ENCODE results near the gene SLC24A3. TPM values are rescaled to one million over a fixed set of nuclear protein-coding genes. Genes with fewer than 3 reads are reported as not detected.
A peak's percentile ranks its signal among the peaks of the same experiment; 100 is the strongest.

SLC24A3 gene
- total and polyA plus RNA-seq, 2 experiments from 2014 or later = 0.81 to 2.5 TPM

DNA sequence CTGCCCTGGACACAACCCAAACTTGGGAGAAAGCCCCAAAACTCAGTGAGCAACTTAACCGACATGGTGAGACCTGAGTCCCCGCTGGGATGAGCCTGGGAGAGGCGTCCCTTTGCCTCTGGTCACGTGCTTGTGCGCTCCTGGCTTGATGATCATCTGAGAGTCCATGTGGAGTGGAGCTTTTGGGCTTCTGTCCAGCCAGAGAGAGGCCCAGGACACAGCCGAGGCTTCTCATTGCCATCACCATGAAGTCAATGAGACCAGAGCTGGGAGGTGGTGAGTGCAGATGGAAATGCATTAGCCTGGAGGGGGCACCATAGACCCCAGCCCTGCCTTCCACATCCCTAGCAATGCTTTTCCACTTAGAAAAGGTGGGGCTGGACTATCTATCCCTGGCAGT, 250.0 kb downstream of the SLC24A3 start:
- Histone ChIP-seq H3K27ac (ENCODE audit: low read depth) (no peak overlapping the region), H3K27me3 (ENCODE audit: insufficient read depth) (no peaks in the 10 kb centered on the region), H3K9me2 (ENCODE audit: insufficient read depth) (no peaks in the 10 kb centered on the region), H2AFZ (no peak overlapping the region), H3K36me3 (ENCODE audit: insufficient read depth) (no peaks in the 10 kb centered on the region), H3K79me2 (replicated peaks; ENCODE audit: insufficient read depth) (no peaks in the 10 kb centered on the region), H3F3A (replicated peaks; ENCODE audit: low read depth) (no peaks in the 10 kb centered on the region), H3K4me1 (ENCODE audit: insufficient read depth) (no peaks in the 10 kb centered on the region), H3K4me2 (no peak overlapping the region), H3K4me3 (no peak overlapping the region), H4K20me1 (replicated peaks; ENCODE audit: insufficient read depth) (no peaks in the 10 kb centered on the region)
- Mint-ChIP-seq H3K27me3 (ENCODE audit: insufficient read depth, low read depth, poor library complexity) (no peaks in the 10 kb centered on the region), H3K36me3 (ENCODE audit: low read depth) (no peaks in the 10 kb centered on the region), H3K4me1 (no peaks in the 10 kb centered on the region), H3K27ac (no peak overlapping the region), H3K9me3 (no peaks in the 10 kb centered on the region), H3K4me3 (no peak overlapping the region)
- DNase-seq (ENCODE audit: low spot score) = peak; percentile 2
- ATAC-seq = peak; percentile 47; the same call in 1 of the 3 replicates
- TF ChIP-seq, protein P1, sequence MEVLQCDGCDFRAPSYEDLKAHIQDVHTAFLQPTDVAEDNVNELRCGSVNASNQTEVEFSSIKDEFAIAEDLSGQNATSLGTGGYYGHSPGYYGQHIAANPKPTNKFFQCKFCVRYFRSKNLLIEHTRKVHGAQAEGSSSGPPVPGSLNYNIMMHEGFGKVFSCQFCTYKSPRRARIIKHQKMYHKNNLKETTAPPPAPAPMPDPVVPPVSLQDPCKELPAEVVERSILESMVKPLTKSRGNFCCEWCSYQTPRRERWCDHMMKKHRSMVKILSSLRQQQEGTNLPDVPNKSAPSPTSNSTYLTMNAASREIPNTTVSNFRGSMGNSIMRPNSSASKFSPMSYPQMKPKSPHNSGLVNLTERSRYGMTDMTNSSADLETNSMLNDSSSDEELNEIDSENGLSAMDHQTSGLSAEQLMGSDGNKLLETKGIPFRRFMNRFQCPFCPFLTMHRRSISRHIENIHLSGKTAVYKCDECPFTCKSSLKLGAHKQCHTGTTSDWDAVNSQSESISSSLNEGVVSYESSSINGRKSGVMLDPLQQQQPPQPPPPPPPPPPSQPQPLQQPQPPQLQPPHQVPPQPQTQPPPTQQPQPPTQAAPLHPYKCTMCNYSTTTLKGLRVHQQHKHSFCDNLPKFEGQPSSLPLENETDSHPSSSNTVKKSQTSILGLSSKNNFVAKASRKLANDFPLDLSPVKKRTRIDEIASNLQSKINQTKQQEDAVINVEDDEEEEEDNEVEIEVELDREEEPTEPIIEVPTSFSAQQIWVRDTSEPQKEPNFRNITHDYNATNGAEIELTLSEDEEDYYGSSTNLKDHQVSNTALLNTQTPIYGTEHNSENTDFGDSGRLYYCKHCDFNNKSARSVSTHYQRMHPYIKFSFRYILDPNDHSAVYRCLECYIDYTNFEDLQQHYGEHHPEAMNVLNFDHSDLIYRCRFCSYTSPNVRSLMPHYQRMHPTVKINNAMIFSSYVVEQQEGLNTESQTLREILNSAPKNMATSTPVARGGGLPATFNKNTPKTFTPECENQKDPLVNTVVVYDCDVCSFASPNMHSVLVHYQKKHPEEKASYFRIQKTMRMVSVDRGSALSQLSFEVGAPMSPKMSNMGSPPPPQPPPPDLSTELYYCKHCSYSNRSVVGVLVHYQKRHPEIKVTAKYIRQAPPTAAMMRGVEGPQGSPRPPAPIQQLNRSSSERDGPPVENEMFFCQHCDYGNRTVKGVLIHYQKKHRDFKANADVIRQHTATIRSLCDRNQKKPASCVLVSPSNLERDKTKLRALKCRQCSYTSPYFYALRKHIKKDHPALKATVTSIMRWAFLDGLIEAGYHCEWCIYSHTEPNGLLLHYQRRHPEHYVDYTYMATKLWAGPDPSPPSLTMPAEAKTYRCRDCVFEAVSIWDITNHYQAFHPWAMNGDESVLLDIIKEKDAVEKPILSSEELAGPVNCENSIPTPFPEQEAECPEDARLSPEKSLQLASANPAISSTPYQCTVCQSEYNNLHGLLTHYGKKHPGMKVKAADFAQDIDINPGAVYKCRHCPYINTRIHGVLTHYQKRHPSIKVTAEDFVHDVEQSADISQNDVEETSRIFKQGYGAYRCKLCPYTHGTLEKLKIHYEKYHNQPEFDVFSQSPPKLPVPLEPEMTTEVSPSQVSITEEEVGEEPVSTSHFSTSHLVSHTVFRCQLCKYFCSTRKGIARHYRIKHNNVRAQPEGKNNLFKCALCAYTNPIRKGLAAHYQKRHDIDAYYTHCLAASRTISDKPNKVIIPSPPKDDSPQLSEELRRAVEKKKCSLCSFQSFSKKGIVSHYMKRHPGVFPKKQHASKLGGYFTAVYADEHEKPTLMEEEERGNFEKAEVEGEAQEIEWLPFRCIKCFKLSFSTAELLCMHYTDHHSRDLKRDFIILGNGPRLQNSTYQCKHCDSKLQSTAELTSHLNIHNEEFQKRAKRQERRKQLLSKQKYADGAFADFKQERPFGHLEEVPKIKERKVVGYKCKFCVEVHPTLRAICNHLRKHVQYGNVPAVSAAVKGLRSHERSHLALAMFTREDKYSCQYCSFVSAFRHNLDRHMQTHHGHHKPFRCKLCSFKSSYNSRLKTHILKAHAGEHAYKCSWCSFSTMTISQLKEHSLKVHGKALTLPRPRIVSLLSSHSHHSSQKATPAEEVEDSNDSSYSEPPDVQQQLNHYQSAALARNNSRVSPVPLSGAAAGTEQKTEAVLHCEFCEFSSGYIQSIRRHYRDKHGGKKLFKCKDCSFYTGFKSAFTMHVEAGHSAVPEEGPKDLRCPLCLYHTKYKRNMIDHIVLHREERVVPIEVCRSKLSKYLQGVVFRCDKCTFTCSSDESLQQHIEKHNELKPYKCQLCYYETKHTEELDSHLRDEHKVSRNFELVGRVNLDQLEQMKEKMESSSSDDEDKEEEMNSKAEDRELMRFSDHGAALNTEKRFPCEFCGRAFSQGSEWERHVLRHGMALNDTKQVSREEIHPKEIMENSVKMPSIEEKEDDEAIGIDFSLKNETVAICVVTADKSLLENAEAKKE (CRISPR knock-in tag; IDR thresholded peaks at IDR 0.05) = no peak
- TF ChIP-seq STAT1 (IDR thresholded peaks at IDR 0.05; ENCODE audit: unreplicated experiment) = no peak
- TF ChIP-seq, protein P2, sequence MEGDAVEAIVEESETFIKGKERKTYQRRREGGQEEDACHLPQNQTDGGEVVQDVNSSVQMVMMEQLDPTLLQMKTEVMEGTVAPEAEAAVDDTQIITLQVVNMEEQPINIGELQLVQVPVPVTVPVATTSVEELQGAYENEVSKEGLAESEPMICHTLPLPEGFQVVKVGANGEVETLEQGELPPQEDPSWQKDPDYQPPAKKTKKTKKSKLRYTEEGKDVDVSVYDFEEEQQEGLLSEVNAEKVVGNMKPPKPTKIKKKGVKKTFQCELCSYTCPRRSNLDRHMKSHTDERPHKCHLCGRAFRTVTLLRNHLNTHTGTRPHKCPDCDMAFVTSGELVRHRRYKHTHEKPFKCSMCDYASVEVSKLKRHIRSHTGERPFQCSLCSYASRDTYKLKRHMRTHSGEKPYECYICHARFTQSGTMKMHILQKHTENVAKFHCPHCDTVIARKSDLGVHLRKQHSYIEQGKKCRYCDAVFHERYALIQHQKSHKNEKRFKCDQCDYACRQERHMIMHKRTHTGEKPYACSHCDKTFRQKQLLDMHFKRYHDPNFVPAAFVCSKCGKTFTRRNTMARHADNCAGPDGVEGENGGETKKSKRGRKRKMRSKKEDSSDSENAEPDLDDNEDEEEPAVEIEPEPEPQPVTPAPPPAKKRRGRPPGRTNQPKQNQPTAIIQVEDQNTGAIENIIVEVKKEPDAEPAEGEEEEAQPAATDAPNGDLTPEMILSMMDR (conservative IDR thresholded peaks at IDR 0.05; ENCODE audit: low read depth in 2 of 2) = peak in 1 of 2 experiments; percentile 35; a peak in 2 of 4 replicates

DNA sequence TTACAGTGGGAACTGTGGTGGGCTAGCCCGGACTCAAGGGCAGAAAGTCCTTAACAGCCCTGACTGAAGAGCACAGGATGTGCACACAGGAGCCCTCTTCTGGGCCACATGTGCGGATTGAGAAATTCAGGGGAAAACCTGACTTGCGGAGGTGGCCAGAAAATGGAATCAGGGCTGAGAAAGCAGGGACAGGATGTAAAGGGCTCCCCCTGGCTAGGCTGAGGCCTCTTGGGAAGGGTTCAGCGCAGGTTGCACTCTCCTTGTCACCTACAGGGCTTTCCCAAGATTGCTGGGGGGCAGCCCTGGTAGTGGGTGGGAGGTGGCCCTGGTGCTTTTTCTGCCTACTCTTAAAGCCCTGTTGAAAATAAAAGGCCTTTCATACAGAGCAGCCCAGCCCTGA, 251.2 kb downstream of the SLC24A3 start:
- Histone ChIP-seq H3K4me3 (no peak overlapping the region), H3K27ac (ENCODE audit: low read depth) (no peak overlapping the region), H3K79me2 (replicated peaks; ENCODE audit: insufficient read depth) (no peaks in the 10 kb centered on the region), H3K9me2 (ENCODE audit: insufficient read depth) (peaks cover 4% of the 10 kb centered on the region; the same call in 1 of the 2 replicates), H4K20me1 (replicated peaks; ENCODE audit: insufficient read depth) (no peaks in the 10 kb centered on the region), H3K4me2 (no peak overlapping the region), H3K36me3 (ENCODE audit: insufficient read depth) (no peaks in the 10 kb centered on the region), H3K4me1 (ENCODE audit: insufficient read depth) (no peaks in the 10 kb centered on the region), H2AFZ (no peak overlapping the region), H3F3A (replicated peaks; ENCODE audit: low read depth) (no peaks in the 10 kb centered on the region), H3K27me3 (ENCODE audit: insufficient read depth) (no peaks in the 10 kb centered on the region)
- ATAC-seq = peak; percentile 67
- H3K27ac Mint-ChIP-seq = no peak overlapping the region
- no peaks in the 10 kb centered on the region for H3K36me3 Mint-ChIP-seq (ENCODE audit: low read depth)
- H3K27me3 Mint-ChIP-seq (ENCODE audit: insufficient read depth, low read depth, poor library complexity) = no peaks in the 10 kb centered on the region
- DNase-seq (ENCODE audit: low spot score) = peak; percentile 6
- no peaks in the 10 kb centered on the region for H3K4me1 Mint-ChIP-seq
- H3K4me3 Mint-ChIP-seq = no peak overlapping the region
- H3K9me3 Mint-ChIP-seq = no peaks in the 10 kb centered on the region; the same call in 2 of the 3 replicates
- TF ChIP-seq ZNF114 (CRISPR knock-in tag; IDR thresholded peaks at IDR 0.05) = no peak
- TF ChIP-seq, protein P3, sequence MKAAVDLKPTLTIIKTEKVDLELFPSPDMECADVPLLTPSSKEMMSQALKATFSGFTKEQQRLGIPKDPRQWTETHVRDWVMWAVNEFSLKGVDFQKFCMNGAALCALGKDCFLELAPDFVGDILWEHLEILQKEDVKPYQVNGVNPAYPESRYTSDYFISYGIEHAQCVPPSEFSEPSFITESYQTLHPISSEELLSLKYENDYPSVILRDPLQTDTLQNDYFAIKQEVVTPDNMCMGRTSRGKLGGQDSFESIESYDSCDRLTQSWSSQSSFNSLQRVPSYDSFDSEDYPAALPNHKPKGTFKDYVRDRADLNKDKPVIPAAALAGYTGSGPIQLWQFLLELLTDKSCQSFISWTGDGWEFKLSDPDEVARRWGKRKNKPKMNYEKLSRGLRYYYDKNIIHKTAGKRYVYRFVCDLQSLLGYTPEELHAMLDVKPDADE (IDR thresholded peaks at IDR 0.05) = no peak
